Stimulated activated CD4-positive, alpha-beta T cell treated with anti-CD3 and anti-CD28 coated beads, Interleukin-15, amount 100 ng/mL, for 24 hours (primary cell): ENCODE results near the gene CEACAM1.
"Not testable (repeated sequence)": the region's sequence is repeated elsewhere in the genome, so short reads cannot be mapped to it uniquely, and the experiment has no call there.

Source experiments
- DNase-seq: peaks from one replicate; pipeline ENCODE4 v3.0.0-alpha.2; 2020

CEACAM1 gene

DNA sequence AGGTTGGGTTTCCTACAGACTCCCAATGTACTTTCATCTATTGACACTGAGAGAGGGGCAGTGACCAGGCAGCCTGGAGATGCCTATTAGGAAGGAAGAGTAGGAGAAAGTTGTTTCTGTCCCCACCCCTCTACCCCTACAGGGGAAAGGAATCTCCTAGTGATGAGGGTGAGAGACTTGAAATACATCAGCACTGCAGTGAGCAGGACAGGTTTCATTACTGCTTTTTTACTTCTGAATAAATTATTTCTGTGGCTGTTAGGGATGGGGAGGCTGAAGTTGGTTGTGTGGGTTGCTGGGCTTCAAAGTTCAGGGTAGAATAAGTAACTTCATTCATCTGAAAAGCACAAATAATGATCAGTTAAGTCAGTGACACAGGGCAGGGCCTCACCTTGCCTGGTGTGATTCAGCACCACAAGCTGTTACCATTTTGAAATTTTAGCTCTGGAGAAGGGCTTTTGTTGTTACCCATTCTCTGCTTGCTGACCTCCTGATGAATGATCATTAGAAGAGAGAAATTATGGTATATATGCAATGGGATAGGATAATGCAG is 19.3 kb downstream of the CEACAM1 start:
- DNase-seq: no peak

DNA sequence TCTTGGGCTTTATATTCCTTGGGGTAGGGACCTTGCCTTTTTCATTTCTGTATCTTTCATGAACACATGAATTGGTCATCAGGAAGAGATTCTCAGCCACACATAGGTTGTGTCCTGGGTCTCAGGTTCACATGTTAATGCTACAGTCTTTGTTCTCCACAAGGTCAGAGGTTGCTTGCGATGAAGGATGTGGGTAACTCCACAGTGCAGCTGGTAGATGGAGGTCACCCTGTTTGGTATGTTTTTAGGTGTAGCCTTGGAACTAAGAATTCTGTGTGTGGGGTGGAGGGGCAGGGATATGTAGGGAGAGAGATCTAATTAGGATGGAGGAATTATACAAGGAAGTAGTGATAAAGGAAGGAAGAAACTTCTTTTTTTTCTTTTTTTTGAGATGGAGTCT is 23.2 kb downstream of the CEACAM1 start:
- DNase-seq: no peak

DNA sequence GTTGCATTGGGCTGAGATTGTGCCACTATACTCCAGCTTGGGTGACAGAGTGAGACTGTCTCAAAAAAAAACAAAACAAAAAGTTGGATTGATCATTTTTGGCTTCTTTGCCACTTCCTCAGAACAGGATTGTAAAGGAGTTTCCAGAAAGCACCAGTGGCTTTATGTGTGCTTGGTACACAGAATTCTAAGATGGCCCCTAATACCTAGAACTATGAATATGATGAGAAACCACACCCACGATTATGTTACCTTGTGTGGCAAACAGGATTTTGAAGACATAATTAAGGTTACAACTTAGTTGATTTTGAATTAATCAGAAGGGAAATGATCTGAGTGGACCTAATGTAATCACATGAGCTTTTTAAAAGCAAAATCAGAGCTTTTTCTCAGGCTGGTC is 26.5 kb downstream of the CEACAM1 start:
- DNase-seq: no peak

- DNase-seq: not testable (repeated sequence)
Observed at GRCh38 chr19:42501243-42501642, 27.0 kb downstream of the CEACAM1 start.

- no peak for DNase-seq
Observed at GRCh38 chr19:42498169-42498757, 30.0 kb downstream of the CEACAM1 start.

DNA sequence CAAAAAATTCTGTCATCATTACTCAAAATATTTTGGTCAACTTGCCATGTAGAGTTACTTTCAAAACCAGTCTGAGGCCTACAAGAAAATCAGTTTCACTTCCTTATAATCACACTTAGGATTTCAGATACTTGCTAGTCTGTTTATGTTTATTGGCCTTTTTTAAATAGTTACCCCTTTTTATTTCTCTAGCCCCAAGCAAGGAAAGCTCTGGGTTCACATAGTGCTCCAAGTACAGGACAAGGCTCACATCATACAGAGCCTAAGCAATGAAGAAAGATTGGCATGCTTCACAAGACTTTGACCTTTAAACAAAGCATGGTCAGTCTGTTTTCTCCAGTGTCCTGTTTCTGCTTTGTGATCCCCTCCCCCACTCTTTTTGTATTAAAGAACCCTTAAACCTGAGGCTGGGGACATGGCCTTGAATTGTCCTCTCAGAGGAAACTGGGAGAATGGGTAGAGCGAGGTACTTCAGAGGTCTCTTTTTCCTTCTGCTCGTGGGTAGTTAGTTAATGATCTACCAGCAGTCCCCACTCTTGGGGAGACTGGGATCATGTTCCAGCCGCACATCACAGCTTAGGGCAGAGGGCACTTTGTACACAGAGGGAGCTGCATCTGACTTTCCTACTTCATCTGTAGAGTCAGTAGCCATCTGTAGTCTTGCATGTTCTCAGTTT is 30.7 kb downstream of the CEACAM1 start:
- DNase-seq: no peak

DNA sequence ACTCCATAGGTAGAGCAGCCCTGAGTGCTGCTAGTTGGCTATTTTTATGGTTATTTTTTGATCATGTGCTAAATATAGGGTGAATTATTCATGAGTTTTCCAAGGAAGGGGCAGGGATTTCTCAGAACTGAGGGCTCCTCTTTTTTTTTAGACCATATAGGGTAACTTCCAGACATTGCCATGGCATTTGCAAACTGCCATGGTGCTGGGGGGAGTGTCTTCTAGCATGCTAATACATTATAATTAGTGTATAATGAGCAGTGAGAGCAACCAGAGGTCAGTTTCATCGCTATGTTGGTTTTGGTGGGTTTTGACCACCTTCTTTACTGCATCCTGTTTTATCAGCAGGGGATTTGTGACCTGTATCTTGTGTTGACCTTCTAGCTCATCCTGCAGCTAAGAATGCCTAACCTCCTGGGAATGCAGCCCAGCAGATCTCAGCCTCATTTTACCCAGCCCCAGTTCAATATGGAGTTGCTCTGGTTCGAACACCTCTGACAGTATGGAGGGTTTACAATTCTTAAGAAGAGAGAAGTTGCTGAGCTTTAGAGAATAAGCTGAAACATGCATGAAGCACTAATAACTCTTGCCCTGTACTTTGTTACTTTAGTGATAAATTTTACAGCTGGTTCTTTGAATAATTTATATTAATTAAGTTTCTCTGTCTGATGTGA is 31.7 kb downstream of the CEACAM1 start:
- DNase-seq: no peak

DNA sequence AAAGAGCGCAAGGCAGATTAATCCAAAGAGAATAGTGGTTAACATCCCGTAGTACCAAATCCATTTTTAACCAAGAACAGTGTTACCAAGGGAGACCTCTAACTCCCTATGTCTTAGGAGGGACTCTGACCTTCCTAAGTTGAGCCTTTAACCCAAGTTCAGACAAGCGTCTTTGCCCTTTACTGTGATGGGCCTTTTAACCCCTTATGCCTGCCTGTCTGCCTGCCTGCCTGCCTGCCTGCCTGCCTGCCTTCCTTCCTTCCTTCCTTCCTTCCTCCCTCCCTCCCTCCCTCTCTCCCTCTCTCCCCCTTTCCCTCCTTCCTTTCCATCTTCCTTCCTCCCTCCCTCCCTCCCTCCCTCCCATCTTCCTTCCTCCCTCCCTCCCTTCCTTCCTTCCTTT is 32.6 kb downstream of the CEACAM1 start:
- no peak for DNase-seq

DNA sequence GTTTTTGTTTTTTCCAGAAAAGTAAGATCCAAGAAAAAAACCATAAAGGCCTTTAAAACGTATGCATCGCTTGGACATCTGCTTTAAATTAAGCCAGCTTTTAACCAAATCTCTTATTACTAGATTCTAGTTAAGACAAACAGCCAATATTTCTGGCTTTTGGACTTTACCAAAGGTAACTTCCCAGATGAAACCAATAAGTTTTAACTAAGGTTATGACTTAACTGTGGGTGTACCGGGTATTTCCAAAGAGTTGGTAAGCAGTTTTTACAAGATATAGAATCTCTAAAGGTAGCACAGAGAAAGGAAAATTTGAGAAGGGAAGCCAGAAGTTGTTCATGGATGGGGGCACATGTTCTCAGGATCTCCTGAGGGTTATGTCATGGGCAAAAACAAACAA is 34.0 kb downstream of the CEACAM1 start:
- no peak for DNase-seq

DNA sequence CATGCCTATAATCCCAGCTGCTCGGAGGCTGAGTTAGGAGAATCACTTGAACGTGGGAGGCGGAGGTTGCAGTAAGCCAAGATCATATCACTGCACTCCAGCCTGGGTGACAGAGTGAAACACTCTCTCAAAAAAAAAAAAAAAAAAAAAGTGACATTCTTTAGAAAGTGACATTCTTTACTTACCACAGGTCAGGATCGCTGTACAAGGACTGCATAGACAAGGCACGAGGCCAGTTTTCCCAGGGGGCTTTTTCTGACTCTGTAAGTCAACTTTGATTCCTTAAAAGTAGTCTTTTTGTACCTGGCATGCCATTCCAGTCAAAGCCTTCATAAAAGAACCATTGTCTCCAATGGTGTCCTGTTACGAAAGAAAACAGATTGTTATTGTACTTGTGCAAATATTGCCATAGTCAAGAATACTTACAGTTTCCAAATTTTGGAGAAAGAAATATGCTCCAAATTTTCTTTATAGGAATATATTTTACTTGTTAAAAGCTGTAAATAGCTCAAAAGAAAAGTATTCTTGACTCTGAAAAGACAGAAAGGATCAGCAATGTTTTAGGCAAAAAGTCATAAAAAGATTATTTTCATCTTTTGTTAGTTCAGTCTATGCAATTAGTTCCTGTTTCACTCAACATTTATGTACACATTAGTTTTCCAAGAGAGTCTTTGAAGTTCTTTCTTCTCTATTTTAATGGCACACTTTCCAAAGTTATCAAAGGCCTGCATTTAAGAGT is 39.3 kb downstream of the CEACAM1 start:
- no peak for DNase-seq

DNA sequence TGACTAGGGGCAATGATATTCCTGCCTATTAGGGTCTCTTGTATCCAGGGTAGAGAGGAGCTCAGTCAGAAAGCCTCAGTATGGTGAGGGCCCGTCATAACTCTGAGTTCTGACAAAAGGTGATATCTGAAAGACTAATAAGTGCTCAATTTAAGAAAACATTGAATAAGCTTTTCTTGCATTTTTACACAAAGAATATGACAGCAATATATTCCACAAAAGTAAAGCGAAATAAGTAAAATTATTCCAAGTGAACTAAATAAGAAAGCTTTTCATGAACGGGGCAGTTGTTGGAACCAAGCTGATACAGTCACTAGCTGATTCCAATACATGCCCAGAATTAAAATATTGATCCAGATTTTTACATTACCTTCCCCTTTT is 40.5 kb downstream of the CEACAM1 start:
- no peak for DNase-seq

DNA sequence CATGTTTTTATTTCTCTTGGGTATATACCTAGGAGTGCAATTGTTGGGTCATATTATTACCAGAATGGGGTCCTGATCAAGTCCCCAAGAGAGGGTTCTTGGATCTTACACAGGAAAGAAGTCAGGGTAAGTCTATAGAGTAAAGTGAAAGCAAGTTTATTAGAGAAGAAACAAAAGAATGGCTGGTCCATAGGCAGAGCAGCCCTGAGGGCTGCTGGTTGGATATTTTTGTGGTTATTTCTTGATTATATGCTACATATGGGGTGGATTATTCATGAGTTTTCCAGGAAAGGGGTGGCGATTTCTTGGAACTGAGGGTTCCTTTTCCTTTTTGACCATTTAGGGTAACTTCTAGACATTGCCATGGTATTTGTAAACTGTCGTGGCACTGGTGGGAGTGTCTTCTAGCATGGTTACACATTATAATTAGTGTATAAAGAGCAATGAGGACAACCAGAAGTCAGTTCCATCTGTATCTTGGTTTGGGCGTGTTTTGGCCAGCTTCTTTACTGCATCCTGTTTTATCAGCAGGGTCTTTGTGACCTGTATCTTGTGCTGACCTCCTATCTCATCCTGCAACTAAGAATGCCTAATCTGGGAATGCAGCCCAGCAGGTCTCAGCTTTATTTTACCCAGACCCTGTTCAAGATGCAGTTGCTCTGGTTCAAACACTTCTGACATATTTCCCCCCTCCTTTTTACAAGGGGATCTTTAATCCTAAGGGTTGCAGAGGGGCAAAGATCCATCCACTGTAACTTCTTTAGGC is 41.1 kb downstream of the CEACAM1 start:
- no peak for DNase-seq

- DNase-seq: not testable (repeated sequence)
Observed at GRCh38 chr19:42485036-42485435, 43.2 kb downstream of the CEACAM1 start.

GRCh38 chr19:42480335-42481095 is 47.8 kb downstream of the CEACAM1 start:
- DNase-seq: peak; percentile 7

DNA sequence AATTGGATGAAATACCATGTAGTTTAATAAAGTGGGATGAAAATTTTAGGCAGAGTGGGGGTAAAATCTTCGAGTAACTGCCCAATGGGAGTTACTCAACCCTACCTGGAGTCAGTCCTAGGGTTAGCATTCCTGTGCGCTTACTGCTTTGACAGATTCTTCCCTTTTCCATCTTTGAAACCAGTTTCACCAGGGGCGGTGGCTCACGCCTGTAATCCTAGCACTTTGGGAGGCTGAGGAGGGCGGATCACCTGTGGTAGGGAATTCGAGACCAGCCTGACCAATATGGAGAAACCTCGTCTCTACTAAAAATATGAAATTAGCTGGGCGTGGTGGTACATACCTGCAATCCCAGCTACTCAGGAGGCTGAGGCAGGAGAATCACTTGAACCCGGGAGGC is 48.5 kb downstream of the CEACAM1 start:
- DNase-seq: no peak

GRCh38 chr19:42478765-42479311 is 49.4 kb downstream of the CEACAM1 start:
- no peak for DNase-seq

- no peak for DNase-seq
Observed at GRCh38 chr19:42477933-42478332, 50.3 kb downstream of the CEACAM1 start.

- no peak for DNase-seq
Observed at GRCh38 chr19:42477117-42477516, 51.2 kb downstream of the CEACAM1 start.

DNA sequence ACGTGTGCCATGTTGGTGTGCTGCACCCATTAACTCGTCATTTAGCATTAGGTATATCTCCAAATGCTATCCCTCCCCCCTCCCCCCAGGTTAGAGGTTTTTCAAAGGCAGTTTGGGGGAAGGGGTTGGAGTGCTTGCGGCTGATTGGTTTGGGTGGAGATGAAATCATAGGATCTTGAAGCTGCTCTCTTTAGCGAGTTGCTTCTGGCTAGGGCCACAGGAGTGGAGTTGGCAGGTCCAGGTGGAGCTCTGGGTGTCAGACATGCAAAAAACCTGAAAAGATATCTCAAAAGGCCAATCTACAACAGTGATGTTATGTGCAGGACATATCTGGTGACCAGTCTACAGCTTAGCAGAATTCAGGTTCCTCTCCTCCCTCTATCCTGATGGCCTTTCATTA is 52.9 kb downstream of the CEACAM1 start:
- no peak for DNase-seq

- no peak for DNase-seq
Observed at GRCh38 chr19:42474743-42475142, 53.5 kb downstream of the CEACAM1 start.

GRCh38 chr19:42473686-42474085 is 54.6 kb downstream of the CEACAM1 start:
- DNase-seq: no peak
